SK-N-SH treated with all-trans-retinoic acid at 6 μM for 48 hours (cell line): ENCODE data around the gene FAF1.

ENCODE experiments used
- ATAC-seq: fragments of 200-7000 bp; cut with Tn5 transposase; 3 replicates; pipeline ENCODE4 v1.9.1; 2020; ENCODE audit warnings: mild to moderate bottlenecking, moderate library complexity
- ARNTL ChIP-seq: fragments of 450-650 bp; formaldehyde crosslinking; IDR thresholded peaks from 2 replicates; pipeline ENCODE4 v1.5.0; 2020; ENCODE audit warnings: low read depth, mild to moderate bottlenecking, moderate library complexity, borderline replicate concordance
- BACH2 ChIP-seq: fragments of 250-450 bp; sonication (Bioruptor Pico); IDR thresholded peaks from 2 replicates; pipeline ENCODE4 v1.9.0; 2021; ENCODE audit warnings: mild to moderate bottlenecking, borderline replicate concordance
- ESRRG ChIP-seq: fragments of 250-450 bp; sonication (Bioruptor Pico); IDR thresholded peaks from 2 replicates; pipeline ENCODE4 v1.6.1; 2021; ENCODE audit warnings: mild to moderate bottlenecking
- ISL1 ChIP-seq: fragments of 250-450 bp; sonication (Bioruptor Pico); IDR thresholded peaks from 2 replicates; pipeline ENCODE4 v2.1.2; 2022; ENCODE audit warnings: mild to moderate bottlenecking, moderate library complexity
- OSR1 ChIP-seq: fragments of 250-450 bp; sonication (Bioruptor Pico); IDR thresholded peaks from 2 replicates; pipeline ENCODE4 v1.8.0; 2022; ENCODE audit warnings: moderate library complexity, mild to moderate bottlenecking, inconsistent platforms
- PPARA ChIP-seq: fragments of 250-450 bp; sonication (Bioruptor Pico); IDR thresholded peaks from 2 replicates; pipeline ENCODE4 v1.5.0; 2020; ENCODE audit warnings: mild to moderate bottlenecking, borderline replicate concordance
- RARB ChIP-seq: fragments of 250-450 bp; sonication (Bioruptor Pico); IDR thresholded peaks from 2 replicates; pipeline ENCODE4 v1.8.0; 2021; ENCODE audit warnings: mild to moderate bottlenecking, moderate library complexity
- SNAI2 ChIP-seq: fragments of 250-450 bp; sonication (Bioruptor Pico); IDR thresholded peaks from 2 replicates; pipeline ENCODE4 v1.5.0; 2020; ENCODE audit warnings: mild to moderate bottlenecking, moderate library complexity
- TCF4 ChIP-seq: fragments of 250-450 bp; sonication (Bioruptor Pico); IDR thresholded peaks from 2 replicates; pipeline ENCODE4 v1.8.0; 2021; ENCODE audit warnings: mild to moderate bottlenecking, moderate library complexity, borderline replicate concordance
- TOX ChIP-seq: fragments of 250-450 bp; sonication (Bioruptor Pico); IDR thresholded peaks from 2 replicates; pipeline ENCODE4 v1.8.0; 2021; ENCODE audit warnings: mild to moderate bottlenecking, moderate library complexity, borderline replicate concordance
- ZC3H10 ChIP-seq: fragments of 250-450 bp; sonication (Bioruptor Pico); IDR thresholded peaks from 2 replicates; pipeline ENCODE4 v1.5.1; 2021; ENCODE audit warnings: mild to moderate bottlenecking, moderate library complexity
- ZFP3 ChIP-seq: fragments of 250-450 bp; sonication (Bioruptor Pico); IDR thresholded peaks from 2 replicates; pipeline ENCODE4 v1.5.0; 2020; ENCODE audit warnings: mild to moderate bottlenecking, moderate library complexity
- ZFP30 ChIP-seq: fragments of 450-650 bp; formaldehyde crosslinking; IDR thresholded peaks from 2 replicates; pipeline ENCODE4 v1.5.0; 2022; ENCODE audit warnings: mild to moderate bottlenecking, moderate library complexity
- ZNF565 ChIP-seq: fragments of 450-650 bp; formaldehyde crosslinking; conservative IDR thresholded peaks from 2 replicates; pipeline ENCODE4 v1.5.0; 2020; ENCODE audit warnings: low read depth, mild to moderate bottlenecking, moderate library complexity
- ZNF70 ChIP-seq: fragments of 450-650 bp; formaldehyde crosslinking; IDR thresholded peaks from 2 replicates; pipeline ENCODE4 v1.5.0; 2020; ENCODE audit warnings: mild to moderate bottlenecking, moderate library complexity
- ZNF8 ChIP-seq: fragments of 450-650 bp; formaldehyde crosslinking; IDR thresholded peaks from 2 replicates; pipeline ENCODE4 v1.5.0; 2020; ENCODE audit warnings: mild to moderate bottlenecking, moderate library complexity
- TF ChIP-seq, protein P1 (sequence below): fragments of 250-450 bp; sonication (Bioruptor Pico); IDR thresholded peaks from 2 replicates; pipeline ENCODE4 v1.8.0; 2020; ENCODE audit warnings: mild to moderate bottlenecking, moderate library complexity, borderline replicate concordance
- TF ChIP-seq, protein P2 (sequence below): fragments of 250-450 bp; sonication (Bioruptor Pico); IDR thresholded peaks from 2 replicates; pipeline ENCODE4 v1.5.0; 2020; ENCODE audit warnings: mild to moderate bottlenecking, moderate library complexity
- TF ChIP-seq, protein P3 (sequence below): fragments of 250-450 bp; sonication (Bioruptor Pico); IDR thresholded peaks from 2 replicates; pipeline ENCODE4 v1.8.0; 2021; ENCODE audit warnings: low read depth, mild to moderate bottlenecking, moderate library complexity, borderline replicate concordance
- TF ChIP-seq, protein P4 (sequence below): fragments of 250-450 bp; sonication (Bioruptor Pico); IDR thresholded peaks from 2 replicates; pipeline ENCODE4 v1.5.1; 2021; ENCODE audit warnings: mild to moderate bottlenecking, moderate library complexity
- TF ChIP-seq, protein P5 (sequence below): fragments of 250-450 bp; sonication (Bioruptor Pico); IDR thresholded peaks from 2 replicates; pipeline ENCODE4 v1.5.1; 2020; ENCODE audit warnings: low read depth, mild to moderate bottlenecking, moderate library complexity

Gene FAF1

DNA sequence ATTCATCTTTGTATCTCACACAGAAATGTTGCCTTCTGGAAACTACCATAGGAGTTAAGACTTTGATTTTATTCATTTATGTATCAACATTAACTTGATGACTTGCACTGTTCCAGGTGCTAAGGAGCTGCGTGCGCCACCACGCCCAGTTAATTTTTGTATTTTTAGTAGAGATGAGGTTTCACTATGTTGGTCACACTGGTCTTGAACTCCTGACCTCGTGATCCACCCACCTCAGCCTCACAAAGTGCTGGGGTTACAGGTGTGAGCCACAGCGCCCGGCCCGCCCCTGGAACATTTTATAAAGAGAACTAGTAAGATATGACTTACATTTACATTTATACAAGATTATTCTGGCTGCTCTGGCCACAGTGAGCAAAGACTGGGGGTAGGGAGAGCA, 252.2 kb downstream of the FAF1 start:
- no peak for TF ChIP-seq ZNF70 (CRISPR knock-in tag)
- no peak for TF ChIP-seq OSR1 (CRISPR knock-in tag)
- TF ChIP-seq SNAI2 (CRISPR knock-in tag): no peak
- no peak for TF ChIP-seq TCF4 (CRISPR knock-in tag)
- TF ChIP-seq, protein P1, sequence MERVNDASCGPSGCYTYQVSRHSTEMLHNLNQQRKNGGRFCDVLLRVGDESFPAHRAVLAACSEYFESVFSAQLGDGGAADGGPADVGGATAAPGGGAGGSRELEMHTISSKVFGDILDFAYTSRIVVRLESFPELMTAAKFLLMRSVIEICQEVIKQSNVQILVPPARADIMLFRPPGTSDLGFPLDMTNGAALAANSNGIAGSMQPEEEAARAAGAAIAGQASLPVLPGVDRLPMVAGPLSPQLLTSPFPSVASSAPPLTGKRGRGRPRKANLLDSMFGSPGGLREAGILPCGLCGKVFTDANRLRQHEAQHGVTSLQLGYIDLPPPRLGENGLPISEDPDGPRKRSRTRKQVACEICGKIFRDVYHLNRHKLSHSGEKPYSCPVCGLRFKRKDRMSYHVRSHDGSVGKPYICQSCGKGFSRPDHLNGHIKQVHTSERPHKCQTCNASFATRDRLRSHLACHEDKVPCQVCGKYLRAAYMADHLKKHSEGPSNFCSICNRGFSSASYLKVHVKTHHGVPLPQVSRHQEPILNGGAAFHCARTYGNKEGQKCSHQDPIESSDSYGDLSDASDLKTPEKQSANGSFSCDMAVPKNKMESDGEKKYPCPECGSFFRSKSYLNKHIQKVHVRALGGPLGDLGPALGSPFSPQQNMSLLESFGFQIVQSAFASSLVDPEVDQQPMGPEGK: no peak
- no peak for TF ChIP-seq ZFP3 (CRISPR knock-in tag)
- TF ChIP-seq ESRRG (CRISPR knock-in tag): no peak
- TF ChIP-seq, all 23 proteins: peak for 0
- ATAC-seq: no peak

DNA sequence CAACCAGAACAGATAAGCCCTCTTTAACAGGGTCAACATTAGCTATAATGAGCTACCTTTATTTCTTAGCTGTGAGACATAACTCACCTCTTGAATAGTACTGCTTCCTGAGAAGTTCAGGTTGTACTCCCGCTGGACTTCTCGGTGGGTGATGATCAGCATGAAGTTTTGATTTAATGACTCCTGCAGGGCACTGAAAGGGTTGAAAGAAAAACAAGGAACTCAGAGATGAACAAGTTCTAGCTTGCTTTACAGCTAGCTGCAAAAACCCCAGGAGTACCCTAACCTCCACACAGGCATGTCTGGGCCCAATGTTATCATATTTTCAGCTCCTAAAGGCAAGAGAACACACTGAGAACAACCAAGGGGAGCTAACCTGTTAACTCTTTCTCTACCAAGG, 254.4 kb downstream of the FAF1 start:
- TF ChIP-seq, protein P2, sequence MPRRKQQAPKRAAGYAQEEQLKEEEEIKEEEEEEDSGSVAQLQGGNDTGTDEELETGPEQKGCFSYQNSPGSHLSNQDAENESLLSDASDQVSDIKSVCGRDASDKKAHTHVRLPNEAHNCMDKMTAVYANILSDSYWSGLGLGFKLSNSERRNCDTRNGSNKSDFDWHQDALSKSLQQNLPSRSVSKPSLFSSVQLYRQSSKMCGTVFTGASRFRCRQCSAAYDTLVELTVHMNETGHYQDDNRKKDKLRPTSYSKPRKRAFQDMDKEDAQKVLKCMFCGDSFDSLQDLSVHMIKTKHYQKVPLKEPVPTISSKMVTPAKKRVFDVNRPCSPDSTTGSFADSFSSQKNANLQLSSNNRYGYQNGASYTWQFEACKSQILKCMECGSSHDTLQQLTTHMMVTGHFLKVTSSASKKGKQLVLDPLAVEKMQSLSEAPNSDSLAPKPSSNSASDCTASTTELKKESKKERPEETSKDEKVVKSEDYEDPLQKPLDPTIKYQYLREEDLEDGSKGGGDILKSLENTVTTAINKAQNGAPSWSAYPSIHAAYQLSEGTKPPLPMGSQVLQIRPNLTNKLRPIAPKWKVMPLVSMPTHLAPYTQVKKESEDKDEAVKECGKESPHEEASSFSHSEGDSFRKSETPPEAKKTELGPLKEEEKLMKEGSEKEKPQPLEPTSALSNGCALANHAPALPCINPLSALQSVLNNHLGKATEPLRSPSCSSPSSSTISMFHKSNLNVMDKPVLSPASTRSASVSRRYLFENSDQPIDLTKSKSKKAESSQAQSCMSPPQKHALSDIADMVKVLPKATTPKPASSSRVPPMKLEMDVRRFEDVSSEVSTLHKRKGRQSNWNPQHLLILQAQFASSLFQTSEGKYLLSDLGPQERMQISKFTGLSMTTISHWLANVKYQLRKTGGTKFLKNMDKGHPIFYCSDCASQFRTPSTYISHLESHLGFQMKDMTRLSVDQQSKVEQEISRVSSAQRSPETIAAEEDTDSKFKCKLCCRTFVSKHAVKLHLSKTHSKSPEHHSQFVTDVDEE (CRISPR knock-in tag): no peak
- no peak for TF ChIP-seq ZFP30 (CRISPR knock-in tag)
- TF ChIP-seq ZNF565 (CRISPR knock-in tag): no peak
- TF ChIP-seq PPARA (CRISPR knock-in tag): no peak
- no peak for TF ChIP-seq ESRRG (CRISPR knock-in tag)
- TF ChIP-seq, protein P3, sequence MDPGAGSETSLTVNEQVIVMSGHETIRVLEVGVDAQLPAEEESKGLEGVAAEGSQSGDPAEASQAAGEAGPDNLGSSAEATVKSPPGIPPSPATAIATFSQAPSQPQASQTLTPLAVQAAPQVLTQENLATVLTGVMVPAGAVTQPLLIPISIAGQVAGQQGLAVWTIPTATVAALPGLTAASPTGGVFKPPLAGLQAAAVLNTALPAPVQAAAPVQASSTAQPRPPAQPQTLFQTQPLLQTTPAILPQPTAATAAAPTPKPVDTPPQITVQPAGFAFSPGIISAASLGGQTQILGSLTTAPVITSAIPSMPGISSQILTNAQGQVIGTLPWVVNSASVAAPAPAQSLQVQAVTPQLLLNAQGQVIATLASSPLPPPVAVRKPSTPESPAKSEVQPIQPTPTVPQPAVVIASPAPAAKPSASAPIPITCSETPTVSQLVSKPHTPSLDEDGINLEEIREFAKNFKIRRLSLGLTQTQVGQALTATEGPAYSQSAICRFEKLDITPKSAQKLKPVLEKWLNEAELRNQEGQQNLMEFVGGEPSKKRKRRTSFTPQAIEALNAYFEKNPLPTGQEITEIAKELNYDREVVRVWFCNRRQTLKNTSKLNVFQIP: no peak
- no peak for ATAC-seq

DNA sequence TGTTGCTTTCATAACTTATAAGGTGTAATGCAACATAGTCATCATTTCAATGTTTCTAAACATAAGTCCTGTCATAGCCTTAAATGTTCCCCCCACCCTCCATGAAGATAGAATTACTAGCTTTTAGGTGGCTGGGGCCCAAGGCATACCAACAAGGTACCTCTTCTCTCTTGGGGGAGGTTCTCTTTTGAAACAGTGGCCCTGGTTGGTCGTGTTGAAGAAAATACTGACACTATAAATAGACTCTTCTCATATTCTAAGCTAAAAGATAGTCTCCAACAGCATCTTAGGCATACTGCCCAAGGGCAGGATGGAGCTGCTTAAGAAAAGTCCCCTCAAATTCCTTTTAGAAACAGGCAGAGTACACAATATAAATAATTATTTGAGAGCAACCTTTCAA, 255.0 kb downstream of the FAF1 start:
- TF ChIP-seq, protein P2 (CRISPR knock-in tag): no peak
- TF ChIP-seq BACH2 (CRISPR knock-in tag) (no peak), TCF4 (CRISPR knock-in tag) (no peak), ISL1 (CRISPR knock-in tag) (no peak), ZC3H10 (CRISPR knock-in tag) (no peak), ARNTL (CRISPR knock-in tag) (no peak), TOX (CRISPR knock-in tag) (no peak), SNAI2 (CRISPR knock-in tag) (no peak), ZFP3 (CRISPR knock-in tag) (no peak), RARB (CRISPR knock-in tag) (no peak), ESRRG (CRISPR knock-in tag) (no peak), ZNF70 (CRISPR knock-in tag) (no peak), ZNF8 (CRISPR knock-in tag) (no peak), PPARA (CRISPR knock-in tag) (no peak), ZNF565 (CRISPR knock-in tag) (no peak), OSR1 (CRISPR knock-in tag) (no peak)
- TF ChIP-seq, protein P3: no peak
- TF ChIP-seq, protein P4, sequence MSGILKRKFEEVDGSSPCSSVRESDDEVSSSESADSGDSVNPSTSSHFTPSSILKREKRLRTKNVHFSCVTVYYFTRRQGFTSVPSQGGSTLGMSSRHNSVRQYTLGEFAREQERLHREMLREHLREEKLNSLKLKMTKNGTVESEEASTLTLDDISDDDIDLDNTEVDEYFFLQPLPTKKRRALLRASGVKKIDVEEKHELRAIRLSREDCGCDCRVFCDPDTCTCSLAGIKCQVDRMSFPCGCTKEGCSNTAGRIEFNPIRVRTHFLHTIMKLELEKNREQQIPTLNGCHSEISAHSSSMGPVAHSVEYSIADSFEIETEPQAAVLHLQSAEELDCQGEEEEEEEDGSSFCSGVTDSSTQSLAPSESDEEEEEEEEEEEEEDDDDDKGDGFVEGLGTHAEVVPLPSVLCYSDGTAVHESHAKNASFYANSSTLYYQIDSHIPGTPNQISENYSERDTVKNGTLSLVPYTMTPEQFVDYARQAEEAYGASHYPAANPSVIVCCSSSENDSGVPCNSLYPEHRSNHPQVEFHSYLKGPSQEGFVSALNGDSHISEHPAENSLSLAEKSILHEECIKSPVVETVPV: no peak
- TF ChIP-seq, protein P5, sequence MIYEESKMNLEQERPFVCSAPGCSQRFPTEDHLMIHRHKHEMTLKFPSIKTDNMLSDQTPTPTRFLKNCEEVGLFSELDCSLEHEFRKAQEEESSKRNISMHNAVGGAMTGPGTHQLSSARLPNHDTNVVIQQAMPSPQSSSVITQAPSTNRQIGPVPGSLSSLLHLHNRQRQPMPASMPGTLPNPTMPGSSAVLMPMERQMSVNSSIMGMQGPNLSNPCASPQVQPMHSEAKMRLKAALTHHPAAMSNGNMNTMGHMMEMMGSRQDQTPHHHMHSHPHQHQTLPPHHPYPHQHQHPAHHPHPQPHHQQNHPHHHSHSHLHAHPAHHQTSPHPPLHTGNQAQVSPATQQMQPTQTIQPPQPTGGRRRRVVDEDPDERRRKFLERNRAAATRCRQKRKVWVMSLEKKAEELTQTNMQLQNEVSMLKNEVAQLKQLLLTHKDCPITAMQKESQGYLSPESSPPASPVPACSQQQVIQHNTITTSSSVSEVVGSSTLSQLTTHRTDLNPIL (CRISPR knock-in tag): no peak
- TF ChIP-seq, protein P1: no peak
- ATAC-seq: no peak
